WI38 (cell line): ENCODE data around the gene ANO7.

Experiments used
- H3K4me3 ChIP-seq: 2 replicates; pipeline ENCODE4 v1.5.1; 2011; ENCODE audit warnings: low read depth, mild to moderate bottlenecking, control low read depth, low read length
- TF ChIP-seq, protein P1 (sequence below): IDR thresholded peaks from 2 replicates; pipeline ENCODE4 v1.5.1; 2012; ENCODE audit warnings: low read depth, mild to moderate bottlenecking, control low read depth, low read length

The ANO7 gene

GRCh38 chr2:241217320-241218031 lies 29.0 kb downstream of the ANO7 start:
- peak overlapping the region; percentile 43 for H3K4me3 ChIP-seq
- TF ChIP-seq, protein P1, sequence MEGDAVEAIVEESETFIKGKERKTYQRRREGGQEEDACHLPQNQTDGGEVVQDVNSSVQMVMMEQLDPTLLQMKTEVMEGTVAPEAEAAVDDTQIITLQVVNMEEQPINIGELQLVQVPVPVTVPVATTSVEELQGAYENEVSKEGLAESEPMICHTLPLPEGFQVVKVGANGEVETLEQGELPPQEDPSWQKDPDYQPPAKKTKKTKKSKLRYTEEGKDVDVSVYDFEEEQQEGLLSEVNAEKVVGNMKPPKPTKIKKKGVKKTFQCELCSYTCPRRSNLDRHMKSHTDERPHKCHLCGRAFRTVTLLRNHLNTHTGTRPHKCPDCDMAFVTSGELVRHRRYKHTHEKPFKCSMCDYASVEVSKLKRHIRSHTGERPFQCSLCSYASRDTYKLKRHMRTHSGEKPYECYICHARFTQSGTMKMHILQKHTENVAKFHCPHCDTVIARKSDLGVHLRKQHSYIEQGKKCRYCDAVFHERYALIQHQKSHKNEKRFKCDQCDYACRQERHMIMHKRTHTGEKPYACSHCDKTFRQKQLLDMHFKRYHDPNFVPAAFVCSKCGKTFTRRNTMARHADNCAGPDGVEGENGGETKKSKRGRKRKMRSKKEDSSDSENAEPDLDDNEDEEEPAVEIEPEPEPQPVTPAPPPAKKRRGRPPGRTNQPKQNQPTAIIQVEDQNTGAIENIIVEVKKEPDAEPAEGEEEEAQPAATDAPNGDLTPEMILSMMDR = no peak

DNA sequence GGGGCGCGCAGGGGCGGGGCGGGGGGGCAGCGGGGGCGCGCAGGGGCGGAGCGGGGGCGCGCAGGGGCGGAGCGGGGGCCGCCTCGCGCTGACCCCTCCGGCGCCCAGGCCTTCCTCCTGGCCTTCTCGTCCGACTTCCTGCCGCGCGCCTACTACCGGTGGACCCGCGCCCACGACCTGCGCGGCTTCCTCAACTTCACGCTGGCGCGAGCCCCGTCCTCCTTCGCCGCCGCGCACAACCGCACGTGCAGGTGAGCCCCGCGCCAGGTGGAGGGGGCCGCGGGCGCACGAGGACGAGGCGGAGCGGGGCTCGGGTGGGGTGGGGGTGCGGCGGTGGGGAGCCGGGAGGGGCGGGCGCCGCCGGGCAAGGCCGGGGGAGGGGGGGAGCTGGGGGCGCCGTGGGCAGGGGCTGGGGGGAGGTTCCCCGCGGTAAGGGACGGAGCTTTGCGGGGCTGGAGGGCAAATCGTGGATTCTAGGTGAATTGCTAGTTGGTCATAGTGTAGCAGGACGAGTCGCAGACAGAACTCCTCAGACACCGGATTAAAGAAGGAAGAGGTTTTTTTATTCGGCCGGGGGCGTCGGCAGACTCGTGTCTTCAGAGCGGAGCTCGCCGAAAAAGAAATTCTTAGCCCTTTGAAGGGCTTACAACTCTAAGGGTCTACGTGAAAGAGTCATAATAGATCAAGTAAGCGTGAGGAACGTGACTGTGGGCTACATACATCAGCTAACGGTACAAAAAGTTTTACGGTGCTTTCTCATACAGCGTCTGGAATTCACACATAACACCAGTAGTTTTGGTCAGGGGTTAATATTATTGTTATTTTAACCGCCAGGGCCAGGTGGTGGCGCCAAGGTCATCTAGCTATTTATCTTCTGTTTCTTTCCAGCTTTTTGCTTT lies 29.9 kb downstream of the ANO7 start:
- TF ChIP-seq, protein P1 = no peak
- H3K4me3 ChIP-seq = peak overlapping the region; percentile 62

DNA sequence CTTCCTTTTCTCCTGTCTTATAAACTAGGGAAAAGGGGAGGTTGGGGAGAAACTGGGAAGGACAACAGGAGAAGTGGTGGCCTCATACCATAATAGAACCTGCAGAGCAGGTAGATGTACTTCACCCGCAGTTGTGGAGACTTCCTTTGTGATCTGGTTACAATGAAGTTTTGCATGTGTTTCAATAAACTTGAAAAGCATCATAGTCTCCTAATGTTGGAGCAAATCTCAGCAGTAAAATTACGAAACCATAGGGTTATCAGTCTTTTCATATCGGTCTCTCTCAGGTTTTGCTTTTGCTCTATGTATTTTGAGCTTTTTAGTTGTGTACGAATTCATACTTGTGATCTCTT lies 30.5 kb downstream of the ANO7 start:
- TF ChIP-seq, protein P1 = no peak
- H3K4me3 ChIP-seq = peak overlapping the region; percentile 62

GRCh38 chr2:241219856-241220356 lies 31.4 kb downstream of the ANO7 start:
- no peak overlapping the region for H3K4me3 ChIP-seq
- TF ChIP-seq, protein P1 = no peak

DNA sequence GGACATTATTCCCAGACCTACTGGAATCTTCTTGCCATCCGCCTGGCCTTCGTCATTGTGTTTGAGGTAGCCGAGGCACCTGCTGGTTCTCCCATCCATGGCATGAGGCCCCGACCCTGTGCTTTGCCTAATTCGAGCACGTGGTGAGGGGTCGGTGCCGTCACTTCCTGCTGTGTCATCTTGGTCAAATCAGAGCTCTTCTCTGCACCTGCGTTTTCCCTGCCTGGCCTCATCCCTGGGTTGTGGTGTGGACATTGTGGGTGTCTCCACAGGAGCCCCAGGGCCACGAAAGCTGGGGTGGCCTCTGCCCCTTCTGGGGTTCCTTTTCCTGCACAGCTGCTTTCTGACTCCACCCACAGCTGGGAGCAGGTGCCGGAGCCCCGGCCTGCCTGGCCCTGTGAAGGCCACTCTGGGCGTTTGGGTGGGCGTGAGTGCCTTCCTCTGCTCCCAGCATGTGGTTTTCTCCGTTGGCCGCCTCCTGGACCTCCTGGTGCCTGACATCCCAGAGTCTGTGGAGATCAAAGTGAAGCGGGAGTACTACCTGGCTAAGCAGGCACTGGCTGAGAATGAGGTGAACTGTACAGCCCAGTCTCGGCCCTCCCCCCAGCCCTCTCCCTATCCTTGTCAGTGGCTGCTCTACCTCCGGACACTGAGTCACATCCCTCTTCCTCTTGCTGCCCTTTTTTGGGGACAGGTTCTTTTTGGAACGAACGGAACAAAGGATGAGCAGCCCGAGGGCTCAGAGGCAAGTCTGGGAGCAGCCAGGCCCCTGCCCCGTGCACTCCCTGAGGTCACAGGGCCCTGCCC lies 34.9 kb downstream of the ANO7 start:
- no peak overlapping the region for H3K4me3 ChIP-seq
- TF ChIP-seq, protein P1 = no peak

DNA sequence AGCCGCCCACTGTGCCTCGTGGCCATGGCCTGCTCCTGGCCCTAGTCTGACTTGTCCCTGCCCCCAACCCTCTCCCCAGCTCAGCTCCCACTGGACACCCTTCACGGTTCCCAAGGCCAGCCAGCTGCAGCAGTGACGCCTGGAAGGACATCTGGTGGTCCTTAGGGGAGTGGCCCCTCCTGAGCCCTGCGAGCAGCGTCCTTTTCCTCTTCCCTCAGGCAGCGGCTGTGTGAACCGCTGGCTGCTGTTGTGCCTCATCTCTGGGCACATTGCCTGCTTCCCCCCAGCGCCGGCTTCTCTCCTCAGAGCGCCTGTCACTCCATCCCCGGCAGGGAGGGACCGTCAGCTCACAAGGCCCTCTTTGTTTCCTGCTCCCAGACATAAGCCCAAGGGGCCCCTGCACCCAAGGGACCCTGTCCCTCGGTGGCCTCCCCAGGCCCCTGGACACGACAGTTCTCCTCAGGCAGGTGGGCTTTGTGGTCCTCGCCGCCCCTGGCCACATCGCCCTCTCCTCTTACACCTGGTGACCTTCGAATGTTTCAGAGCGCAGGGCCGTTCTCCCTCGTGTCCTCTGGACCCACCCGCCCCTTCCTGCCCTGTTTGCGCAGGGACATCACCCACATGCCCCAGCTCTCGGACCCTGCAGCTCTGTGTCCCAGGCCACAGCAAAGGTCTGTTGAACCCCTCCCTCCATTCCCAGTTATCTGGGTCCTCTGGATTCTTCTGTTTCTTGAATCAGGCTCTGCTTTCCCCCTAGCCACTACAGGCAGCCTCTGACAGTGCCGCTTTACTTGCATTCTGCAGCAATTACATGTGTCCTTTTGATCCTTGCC lies 35.8 kb downstream of the ANO7 start:
- no peak overlapping the region for H3K4me3 ChIP-seq
- TF ChIP-seq, protein P1 = 0 out of 2 replicates have a peak, but pooled peaks have one; percentile 5
